Gastroesophageal sphincter (tissue), 3 donors: ENCODE measurements around the gene TADA3.

Experiments used
- POLR2A ChIP-seq, 2 donors: fragments of 450-650 bp; IDR thresholded peaks; one replicate each; pipeline ENCODE4 v1.6.1; 2017; ENCODE audit warnings: antibody characterized with exemption in 2 of 2, mild to moderate bottlenecking in 2 of 2, moderate library complexity in 1 of 2
- POLR2AphosphoS5 ChIP-seq: sonication (generic); formaldehyde crosslinking; IDR thresholded peaks from one replicate; pipeline ENCODE4 v1.6.1; 2017; ENCODE audit warnings: antibody characterized with exemption
- TF ChIP-seq, protein P1 (sequence below), 4 experiments: fragments of 200-600 bp in 2 of 4; fragments of 450-650 bp in 2 of 4; sonication (generic) in 1 of 4; IDR thresholded peaks; one replicate each; pipeline ENCODE4 v1.5.1; 2017 to 2019; ENCODE audit warnings: antibody characterized with exemption in 4 of 4, mild to moderate bottlenecking in 2 of 4, moderate library complexity in 2 of 4

DNA sequence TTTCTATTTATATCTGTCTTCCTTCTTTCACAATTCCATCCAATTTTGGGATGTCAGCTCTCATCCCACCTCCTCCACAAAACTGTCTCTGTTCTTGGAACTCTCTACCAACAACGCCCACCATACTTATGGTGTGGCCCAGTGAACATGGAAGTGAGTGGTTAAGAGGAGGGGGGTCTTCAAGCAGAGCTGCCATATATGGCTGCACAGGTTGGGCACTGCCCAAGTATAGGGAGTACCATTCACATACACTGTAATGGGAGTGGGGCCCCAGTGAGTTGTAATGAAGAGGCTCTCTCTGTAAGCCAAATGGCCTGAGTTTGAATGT lies 14.6 kb downstream of the TADA3 start:
- TF ChIP-seq, protein P1, sequence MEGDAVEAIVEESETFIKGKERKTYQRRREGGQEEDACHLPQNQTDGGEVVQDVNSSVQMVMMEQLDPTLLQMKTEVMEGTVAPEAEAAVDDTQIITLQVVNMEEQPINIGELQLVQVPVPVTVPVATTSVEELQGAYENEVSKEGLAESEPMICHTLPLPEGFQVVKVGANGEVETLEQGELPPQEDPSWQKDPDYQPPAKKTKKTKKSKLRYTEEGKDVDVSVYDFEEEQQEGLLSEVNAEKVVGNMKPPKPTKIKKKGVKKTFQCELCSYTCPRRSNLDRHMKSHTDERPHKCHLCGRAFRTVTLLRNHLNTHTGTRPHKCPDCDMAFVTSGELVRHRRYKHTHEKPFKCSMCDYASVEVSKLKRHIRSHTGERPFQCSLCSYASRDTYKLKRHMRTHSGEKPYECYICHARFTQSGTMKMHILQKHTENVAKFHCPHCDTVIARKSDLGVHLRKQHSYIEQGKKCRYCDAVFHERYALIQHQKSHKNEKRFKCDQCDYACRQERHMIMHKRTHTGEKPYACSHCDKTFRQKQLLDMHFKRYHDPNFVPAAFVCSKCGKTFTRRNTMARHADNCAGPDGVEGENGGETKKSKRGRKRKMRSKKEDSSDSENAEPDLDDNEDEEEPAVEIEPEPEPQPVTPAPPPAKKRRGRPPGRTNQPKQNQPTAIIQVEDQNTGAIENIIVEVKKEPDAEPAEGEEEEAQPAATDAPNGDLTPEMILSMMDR (IDR thresholded peaks at IDR 0.05) = no peak
- TF ChIP-seq POLR2A (IDR thresholded peaks at IDR 0.05) (no peak), POLR2AphosphoS5 (no peak)
